ENCODE measurements around the gene CLDN22.

Gene CLDN22

GRCh38 chr4:183343730-183344129 lies 23.7 kb upstream of the CLDN22 start:
- TF ChIP-seq SNAI2 (CRISPR knock-in tag; IDR thresholded peaks at IDR 0.05), result no peak
- TF ChIP-seq OSR1 (CRISPR knock-in tag; IDR thresholded peaks at IDR 0.05), result no peak
- TF ChIP-seq CSRNP3 (CRISPR knock-in tag; IDR thresholded peaks at IDR 0.05), result no peak
- TF ChIP-seq POU6F1 (CRISPR knock-in tag; IDR thresholded peaks at IDR 0.05; ENCODE audit: borderline replicate concordance, low read depth), result no peak
- no peak for TF ChIP-seq ZNF565 (CRISPR knock-in tag; conservative IDR thresholded peaks at IDR 0.05; ENCODE audit: low read depth)
- TF ChIP-seq GLIS3 (CRISPR knock-in tag; IDR thresholded peaks at IDR 0.05), result no peak
- no peak for TF ChIP-seq RARB (CRISPR knock-in tag; IDR thresholded peaks at IDR 0.05)
- no peak for TF ChIP-seq ESRRG (CRISPR knock-in tag; IDR thresholded peaks at IDR 0.05)
- TF ChIP-seq PATZ1 (CRISPR knock-in tag; IDR thresholded peaks at IDR 0.05; ENCODE audit: borderline replicate concordance), result no peak
- TF ChIP-seq TSHZ2 (CRISPR knock-in tag; IDR thresholded peaks at IDR 0.05), result no peak
- no peak for TF ChIP-seq ZNF70 (CRISPR knock-in tag; IDR thresholded peaks at IDR 0.05)
- no peak for TF ChIP-seq ZFP30 (CRISPR knock-in tag; IDR thresholded peaks at IDR 0.05)
- ATAC-seq, result no peak

GRCh38 chr4:183342541-183343533 lies 22.8 kb upstream of the CLDN22 start:
- no peak for ATAC-seq
- TF ChIP-seq PATZ1 (CRISPR knock-in tag; IDR thresholded peaks at IDR 0.05; ENCODE audit: borderline replicate concordance) (no peak), POU6F1 (CRISPR knock-in tag; IDR thresholded peaks at IDR 0.05; ENCODE audit: borderline replicate concordance, low read depth) (no peak), ZNF565 (CRISPR knock-in tag; conservative IDR thresholded peaks at IDR 0.05; ENCODE audit: low read depth) (no peak), RARB (CRISPR knock-in tag; IDR thresholded peaks at IDR 0.05) (no peak), ZFP3 (CRISPR knock-in tag; IDR thresholded peaks at IDR 0.05) (no peak), TSHZ2 (CRISPR knock-in tag; IDR thresholded peaks at IDR 0.05) (no peak), ZC3H10 (CRISPR knock-in tag; IDR thresholded peaks at IDR 0.05) (no peak), BACH2 (CRISPR knock-in tag; IDR thresholded peaks at IDR 0.05; ENCODE audit: borderline replicate concordance) (no peak), ISL1 (CRISPR knock-in tag; IDR thresholded peaks at IDR 0.05) (no peak), OSR1 (CRISPR knock-in tag; IDR thresholded peaks at IDR 0.05) (no peak), ZNF70 (CRISPR knock-in tag; IDR thresholded peaks at IDR 0.05) (no peak), CSDC2 (CRISPR knock-in tag; IDR thresholded peaks at IDR 0.05) (no peak), ZNF8 (CRISPR knock-in tag; IDR thresholded peaks at IDR 0.05) (no peak), CREB5 (CRISPR knock-in tag; IDR thresholded peaks at IDR 0.05; ENCODE audit: low read depth) (no peak), ZFP30 (CRISPR knock-in tag; IDR thresholded peaks at IDR 0.05) (no peak), PPARA (CRISPR knock-in tag; IDR thresholded peaks at IDR 0.05; ENCODE audit: borderline replicate concordance) (no peak), ESRRG (CRISPR knock-in tag; IDR thresholded peaks at IDR 0.05) (no peak), TOX (CRISPR knock-in tag; IDR thresholded peaks at IDR 0.05; ENCODE audit: borderline replicate concordance) (no peak)
